ENCODE data around the gene BOD1L1. TPM values are rescaled to one million over a fixed set of nuclear protein-coding genes. Genes with fewer than 3 reads are reported as not detected.

Gene BOD1L1
- total and polyA plus RNA-seq, 2 donors (not counting 1 experiment from before 2014, with no cell fraction given) = 20.2 to 109 TPM

DNA sequence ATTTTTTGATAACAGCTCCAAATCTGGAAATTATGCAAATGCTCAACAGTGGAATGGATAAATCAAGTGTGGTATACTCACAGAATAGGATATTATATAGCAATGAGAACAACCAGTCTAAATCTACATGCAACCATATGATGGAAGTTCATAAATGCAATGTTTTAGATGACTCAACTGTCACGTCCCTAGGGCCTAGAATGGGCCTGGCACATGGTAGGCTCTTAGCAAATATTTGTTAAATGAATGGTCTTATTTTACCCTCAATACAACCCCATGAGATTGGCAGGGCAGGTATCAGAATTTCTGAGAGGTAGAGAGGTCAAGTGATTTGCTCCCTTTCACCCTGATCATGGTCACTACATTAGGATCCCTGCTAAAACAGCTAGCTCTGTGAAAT, 68.6 kb downstream of the BOD1L1 start:
- Mint-ChIP-seq H3K27me3 (peaks cover 3% of the 10 kb centered on the region), H3K27ac (no peak overlapping the region), H3K4me3 (no peak overlapping the region), H3K9me3 (ENCODE audit: insufficient read depth) (no peaks in the 10 kb centered on the region), H3K4me1 (no peaks in the 10 kb centered on the region)
- DNase-seq (no peak), ATAC-seq (ENCODE audit: low read depth) (no peak)
- ChIA-PET CTCF (interaction anchor here (0.6 kb wide), 1 partner anchor 1610 kb away, joined by 4 read pairs; no protein-coding TSS in a partner anchor), POLR2A (no interaction called here)
- Histone ChIP-seq H3K79me2 (ENCODE audit: control insufficient read depth, insufficient read depth, low read length) (no peaks in the 10 kb centered on the region), H3K27ac (ENCODE audit: low read length in 2 of 2) (no peak overlapping the region), H3K9me3 (ENCODE audit: control extremely low read depth in 1 of 3, control insufficient read depth in 2 of 3, insufficient read depth in 1 of 3, low read length in 2 of 3) (no peaks in the 10 kb centered on the region), H3K4me1 (ENCODE audit: control insufficient read depth in 2 of 2, insufficient read depth in 2 of 2, low read length in 2 of 2) (no peaks in the 10 kb centered on the region), H3K27me3 (replicated peaks in 1 of 4; ENCODE audit: control extremely low read depth in 1 of 4, control insufficient read depth in 3 of 4, insufficient read depth in 4 of 4, low read length in 3 of 4) (peaks cover 0 to 3% (median 0%) of the 10 kb centered on the region in 4 experiments), H3K4me2 (replicated peaks; ENCODE audit: low read depth, low read length, poor library complexity, severe bottlenecking) (no peak overlapping the region), H3K36me3 (replicated peaks in 1 of 2; ENCODE audit: control extremely low read depth in 1 of 2, control insufficient read depth in 1 of 2, extremely low read depth in 1 of 2, insufficient read depth in 2 of 2, low read length in 1 of 2) (no peaks in the 10 kb centered on the region), H3K4me3 (ENCODE audit: control extremely low read depth in 1 of 5, extremely low read depth in 1 of 5, insufficient read depth in 1 of 5, low read depth in 2 of 5, low read length in 4 of 5) (no peak overlapping the region), H2AFZ (ENCODE audit: insufficient read depth, low read depth, low read length, poor library complexity, severe bottlenecking) (no peak overlapping the region), H4K20me1 (ENCODE audit: control insufficient read depth, insufficient read depth, low read length, poor library complexity, severe bottlenecking) (no peaks in the 10 kb centered on the region), H3K9ac (ENCODE audit: low read length) (no peak overlapping the region)
- WGBS (ENCODE audit: insufficient coverage) = no CpG with 5 or more reads among the region's 1 CpG
- intact Hi-C loops (cut with micrococcal nuclease) = no loop called here
- TF ChIP-seq, protein P1, sequence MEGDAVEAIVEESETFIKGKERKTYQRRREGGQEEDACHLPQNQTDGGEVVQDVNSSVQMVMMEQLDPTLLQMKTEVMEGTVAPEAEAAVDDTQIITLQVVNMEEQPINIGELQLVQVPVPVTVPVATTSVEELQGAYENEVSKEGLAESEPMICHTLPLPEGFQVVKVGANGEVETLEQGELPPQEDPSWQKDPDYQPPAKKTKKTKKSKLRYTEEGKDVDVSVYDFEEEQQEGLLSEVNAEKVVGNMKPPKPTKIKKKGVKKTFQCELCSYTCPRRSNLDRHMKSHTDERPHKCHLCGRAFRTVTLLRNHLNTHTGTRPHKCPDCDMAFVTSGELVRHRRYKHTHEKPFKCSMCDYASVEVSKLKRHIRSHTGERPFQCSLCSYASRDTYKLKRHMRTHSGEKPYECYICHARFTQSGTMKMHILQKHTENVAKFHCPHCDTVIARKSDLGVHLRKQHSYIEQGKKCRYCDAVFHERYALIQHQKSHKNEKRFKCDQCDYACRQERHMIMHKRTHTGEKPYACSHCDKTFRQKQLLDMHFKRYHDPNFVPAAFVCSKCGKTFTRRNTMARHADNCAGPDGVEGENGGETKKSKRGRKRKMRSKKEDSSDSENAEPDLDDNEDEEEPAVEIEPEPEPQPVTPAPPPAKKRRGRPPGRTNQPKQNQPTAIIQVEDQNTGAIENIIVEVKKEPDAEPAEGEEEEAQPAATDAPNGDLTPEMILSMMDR (IDR thresholded peaks at IDR 0.05) = no peak
- TF ChIP-seq EZH2 (IDR thresholded peaks at IDR 0.05; ENCODE audit: borderline replicate concordance, insufficient read depth, low read depth, low read length, poor library complexity, severe bottlenecking) = no peak

DNA sequence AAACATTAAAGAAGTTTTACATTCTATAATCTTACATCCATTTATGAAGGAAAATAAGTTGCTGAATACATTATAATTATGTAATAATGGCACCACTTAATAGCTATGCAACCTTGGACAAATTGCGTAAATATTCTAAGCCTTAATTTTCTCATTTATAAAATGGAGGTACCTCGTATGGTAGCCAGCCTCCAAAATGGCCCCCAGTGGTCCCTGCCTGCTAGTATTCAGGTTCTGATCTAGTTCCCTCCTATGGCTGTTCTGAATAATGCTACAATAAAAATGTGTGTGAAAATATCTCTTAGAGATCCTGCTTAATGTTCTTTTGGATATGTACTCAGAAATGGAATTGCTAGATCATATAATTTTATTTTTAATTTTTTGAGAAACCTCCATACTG, 72.2 kb downstream of the BOD1L1 start:
- Histone ChIP-seq H3K4me2 (replicated peaks; ENCODE audit: low read depth, low read length, poor library complexity, severe bottlenecking) (no peak overlapping the region), H2AFZ (ENCODE audit: insufficient read depth, low read depth, low read length, poor library complexity, severe bottlenecking) (no peak overlapping the region), H3K4me3 (ENCODE audit: control extremely low read depth in 1 of 5, extremely low read depth in 1 of 5, insufficient read depth in 1 of 5, low read depth in 2 of 5, low read length in 4 of 5) (no peak overlapping the region), H3K9ac (ENCODE audit: low read length) (no peak overlapping the region), H3K27ac (ENCODE audit: low read length in 2 of 2) (no peak overlapping the region), H3K27me3 (replicated peaks in 1 of 4; ENCODE audit: control extremely low read depth in 1 of 4, control insufficient read depth in 3 of 4, insufficient read depth in 4 of 4, low read length in 3 of 4) (peaks cover 0 to 6% (median 3%) of the 10 kb centered on the region in 4 experiments), H4K20me1 (ENCODE audit: control insufficient read depth, insufficient read depth, low read length, poor library complexity, severe bottlenecking) (no peaks in the 10 kb centered on the region), H3K36me3 (replicated peaks in 1 of 2; ENCODE audit: control extremely low read depth in 1 of 2, control insufficient read depth in 1 of 2, extremely low read depth in 1 of 2, insufficient read depth in 2 of 2, low read length in 1 of 2) (no peaks in the 10 kb centered on the region), H3K4me1 (ENCODE audit: control insufficient read depth in 2 of 2, insufficient read depth in 2 of 2, low read length in 2 of 2) (no peaks in the 10 kb centered on the region), H3K9me3 (ENCODE audit: control extremely low read depth in 1 of 3, control insufficient read depth in 2 of 3, insufficient read depth in 1 of 3, low read length in 2 of 3) (no peaks in the 10 kb centered on the region), H3K79me2 (ENCODE audit: control insufficient read depth, insufficient read depth, low read length) (no peaks in the 10 kb centered on the region)
- peaks cover 31% of the 10 kb centered on the region for H3K27me3 Mint-ChIP-seq
- no CpG with 5 or more reads among the region's 2 CpGs for WGBS (ENCODE audit: insufficient coverage)
- no peaks in the 10 kb centered on the region for H3K4me1 Mint-ChIP-seq
- DNase-seq = no peak
- H3K9me3 Mint-ChIP-seq (ENCODE audit: insufficient read depth) = no peaks in the 10 kb centered on the region
- no peak overlapping the region for H3K4me3 Mint-ChIP-seq
- TF ChIP-seq, protein P1 (IDR thresholded peaks at IDR 0.05) = no peak
- TF ChIP-seq EZH2 (IDR thresholded peaks at IDR 0.05; ENCODE audit: borderline replicate concordance, insufficient read depth, low read depth, low read length, poor library complexity, severe bottlenecking) = no peak
- ChIA-PET POLR2A (no interaction called here), CTCF (no interaction called here)
- no peak overlapping the region for H3K27ac Mint-ChIP-seq
- no peak for ATAC-seq (ENCODE audit: low read depth)
- intact Hi-C loops (cut with micrococcal nuclease) = no loop called here

Measured in B cell (primary cell).